Adrenal gland (tissue), 12 donors: ENCODE results near the gene PTPN20. TPM values are rescaled to one million over a fixed set of nuclear protein-coding genes. Genes with fewer than 3 reads are reported as not detected.
A peak's percentile ranks its signal among the peaks of the same experiment; 100 is the strongest.

Source experiments
- DNase-seq, 7 donors: peaks; one replicate each; pipeline ENCODE4 v3.0.0-alpha.2; 2019 to 2020
- H3K27ac ChIP-seq, 5 donors: fragments of 200-600 bp; sonication (generic) in 4 of 5; 1 replicate in 3 of 5; 2 replicates in 2 of 5; pipeline versions ENCODE4 v1.5.1 to v1.8.0; 2016 to 2020; ENCODE audit warnings: mild to moderate bottlenecking in 1 of 5
- H3K27me3 ChIP-seq: fragments of 200-600 bp; 2 replicates; pipeline ENCODE4 v1.8.0; 2021
- H3K36me3 ChIP-seq, 2 donors: fragments of 200-600 bp; replicated peaks in 1 of 2; 1 replicate in 1 of 2; 2 replicates in 1 of 2; pipeline versions ENCODE4 v1.5.1 to v1.8.0; 2018 to 2022
- H3K4me1 ChIP-seq, 2 donors: fragments of 200-600 bp; replicated peaks in 1 of 2; 1 replicate in 1 of 2; 2 replicates in 1 of 2; pipeline versions ENCODE4 v1.5.1 to v1.8.0; 2018 to 2021
- H3K4me3 ChIP-seq, 4 donors: fragments of 200-600 bp; sonication (generic) in 3 of 4; one replicate each; pipeline ENCODE4 v1.5.1; 2016 to 2018
- H3K9me3 ChIP-seq, 3 donors: fragments of 200-600 bp; sonication (generic) in 1 of 3; replicated peaks in 1 of 3; 1 replicate in 2 of 3; 2 replicates in 1 of 3; pipeline versions ENCODE4 v1.5.1 to v1.8.0; 2016 to 2021
- CTCF ChIP-seq, 6 experiments: fragments of 450-650 bp in 4 of 6; fragments of 200-600 bp in 2 of 6; sonication (generic) in 1 of 6; IDR thresholded peaks; 1 replicate in 5 of 6; 2 replicates in 1 of 6; pipeline versions ENCODE4 v1.5.1 to v1.8.0; 2016 to 2021; ENCODE audit warnings: antibody characterized with exemption in 6 of 6, mild to moderate bottlenecking in 2 of 6, moderate library complexity in 1 of 6
- POLR2A ChIP-seq, 2 donors: fragments of 450-650 bp; IDR thresholded peaks; one replicate each; pipeline ENCODE4 v1.6.1; 2017; ENCODE audit warnings: antibody characterized with exemption in 2 of 2, mild to moderate bottlenecking in 2 of 2, moderate library complexity in 1 of 2
- WGBS, 4 donors: extraction: QIAGEN DNeasy Blood & Tissue Kit in 2 of 4; methylation state at CpG; one replicate each; pipeline versions ENCODE4 v1.1.5 to v1.1.7; 2013 to 2017; 5-methylcytosine and 5-hydroxymethylcytosine counted together
- intact Hi-C, 2 donors: fragments of 100-400 bp; cut with DNase I; formaldehyde crosslinking; loops; one replicate each; pipeline versions ENCODE4 v1.14.1 to v1.15.0; 2022 to 2023
- polyA plus RNA-seq, 3 donors: library from polyadenylated mRNA; stranded (reverse); fragments of 200-250 nt in 2 of 3; fragments of 350-450 nt in 1 of 3; fragmentation: Illumina TruSeq in 1 of 3; extraction: RNeasy Lipid Tissue Mini Kit (QIAGEN cat#74804) in 1 of 3; gene quantifications; one replicate each; pipeline ENCODE4 v1.2.3, GENCODE V29; 2013 to 2014
- total RNA-seq, 9 donors: library from RNA; depleted of rRNA in 4 of 9; stranded (reverse); fragments of >200 nt in 4 of 9; fragments of 120-200 nt in 1 of 9; fragmentation: NEBNext Ultra II Directional in 1 of 9; extraction: Animal tissue kit (Norgen Biotek cat#: 25700) in 1 of 9; gene quantifications; one replicate each; pipeline versions ENCODE4 v1.1.0 to v1.2.4, GENCODE V29; 2013 to 2023
- donor health status: healthy with polysubstance abuse.
- donor health status: Bipolar disorder and iron deficiency.
- donor health status: DM: yes; HTN: yes; CAD: no.
- donor health status: DM: no; HTN: no; CAD: no.
- donor health status: DM: no; HTN: no; CAD: no.
- donor health status: DM: yes; HTN: yes; CAD: no.

The PTPN20 gene
- total and polyA plus RNA-seq, 12 donors = 3.2 to 27.2 (median 11.2) TPM

GRCh38 chr10:47047127-47047504, 135.9 kb downstream of the PTPN20 start:
- Histone ChIP-seq H3K4me1 (no peaks in the 10 kb centered on the region), H3K4me3 (no peak overlapping the region), H3K27me3 (no peaks in the 10 kb centered on the region), H3K27ac (no peak overlapping the region), H3K9me3 (no peaks in the 10 kb centered on the region), H3K36me3 (no peaks in the 10 kb centered on the region)
- WGBS, 4 donors = 50 to 64% (median 59%) methylated on average over 4 to 5 of the region's 5 CpGs
- DNase-seq = peak in 1 of 7 donors; percentile 46
- TF ChIP-seq CTCF (IDR thresholded peaks at IDR 0.05) (no peak), POLR2A (IDR thresholded peaks at IDR 0.05) (no peak)
- intact Hi-C loops = loop anchor here (5.0 kb wide), 1 partner anchor 265 kb away; no protein-coding TSS in a partner anchor

- H3K36me3 ChIP-seq = no peaks in the 10 kb centered on the region
- peak; percentile 77 to 88 (median 82) for TF ChIP-seq CTCF (IDR thresholded peaks at IDR 0.05)
- TF ChIP-seq POLR2A (IDR thresholded peaks at IDR 0.05) = no peak
- H3K27me3 ChIP-seq = no peaks in the 10 kb centered on the region
- intact Hi-C loops = loop anchor here (5.0 kb wide), 1 partner anchor 264 kb away; no protein-coding TSS in a partner anchor
- DNase-seq = peak; percentile 66 to 89 (median 77)
- no peaks in the 10 kb centered on the region for H3K9me3 ChIP-seq
- no peaks in the 10 kb centered on the region for H3K4me1 ChIP-seq
- H3K27ac ChIP-seq = no peak overlapping the region
- H3K4me3 ChIP-seq = no peak overlapping the region
- WGBS, 4 donors = 47 to 64% (median 51%) methylated on average over 13 to 15 of the region's 15 CpGs
Observed at GRCh38 chr10:47047577-47048525, 136.6 kb downstream of the PTPN20 start.

DNA sequence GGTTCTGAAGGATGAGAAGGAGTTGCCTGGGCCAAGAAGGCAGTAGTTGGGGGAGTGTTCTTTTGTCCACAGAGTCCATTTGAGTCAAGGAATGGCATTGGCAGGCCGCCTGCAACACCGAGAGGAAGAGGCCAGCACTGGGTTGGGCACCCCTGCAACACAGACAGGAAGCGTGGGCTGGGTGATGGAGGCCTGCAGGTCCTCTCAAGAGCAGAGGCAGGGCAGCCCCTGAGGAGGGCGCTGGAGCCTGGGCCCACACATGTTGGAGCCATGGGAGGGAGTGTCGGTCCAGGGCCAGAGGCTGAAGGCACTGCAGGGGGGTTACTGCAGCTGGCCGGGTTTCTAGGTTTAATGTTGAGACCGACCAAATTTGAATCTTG, 137.3 kb downstream of the PTPN20 start:
- no peaks in the 10 kb centered on the region for H3K4me1 ChIP-seq
- no peak overlapping the region for H3K27ac ChIP-seq
- peak in 3 of 7 donors; percentile 15 to 46 (median 18) for DNase-seq
- intact Hi-C loops = loop anchor here (5.0 kb wide), 1 partner anchor 264 kb away; no protein-coding TSS in a partner anchor
- TF ChIP-seq CTCF (IDR thresholded peaks at IDR 0.05) (no peak), POLR2A (IDR thresholded peaks at IDR 0.05) (no peak)
- H3K36me3 ChIP-seq = no peaks in the 10 kb centered on the region
- no peak overlapping the region for H3K4me3 ChIP-seq
- no peaks in the 10 kb centered on the region for H3K27me3 ChIP-seq
- WGBS, 4 donors = 75 to 81% (median 79%) methylated on average over 4 to 7 of the region's 7 CpGs; no CpG with 5 or more reads in 1 of the 4 donors
- H3K9me3 ChIP-seq = no peaks in the 10 kb centered on the region

- Histone ChIP-seq H3K36me3 (no peaks in the 10 kb centered on the region), H3K4me3 (no peak overlapping the region), H3K4me1 (no peaks in the 10 kb centered on the region), H3K27me3 (no peaks in the 10 kb centered on the region), H3K9me3 (no peaks in the 10 kb centered on the region), H3K27ac (no peak overlapping the region)
- TF ChIP-seq CTCF (IDR thresholded peaks at IDR 0.05) = no peak
- no peak for TF ChIP-seq POLR2A (IDR thresholded peaks at IDR 0.05)
- intact Hi-C loops = loop anchor here (5.0 kb wide), 1 partner anchor 263 kb away; no protein-coding TSS in a partner anchor
- DNase-seq = peak in 3 of 7 donors; percentile 1 to 39 (median 15)
- WGBS, 4 donors = 78 to 80% (median 79%) methylated on average over 2 to 6 of the region's 6 CpGs
Observed at GRCh38 chr10:47049056-47049851, 138.0 kb downstream of the PTPN20 start.
